Cerebellar cortex (tissue), 1 donor: ENCODE measurements around the gene PLPP3.

ENCODE experiments used
- DNase-seq: peaks from one replicate; pipeline ENCODE4 v3.0.0-alpha.2; 2015; ENCODE audit warnings: low spot score

The PLPP3 gene

GRCh38 chr1:56496821-56497772 is 82.3 kb downstream of the PLPP3 start:
- DNase-seq = no peak

- DNase-seq = no peak
Observed at GRCh38 chr1:56496158-56496557, 83.2 kb downstream of the PLPP3 start.

GRCh38 chr1:56495538-56495937 is 83.8 kb downstream of the PLPP3 start:
- no peak for DNase-seq

GRCh38 chr1:56494306-56494705 is 85.1 kb downstream of the PLPP3 start:
- no peak for DNase-seq

- DNase-seq = no peak
Observed at GRCh38 chr1:56493826-56494225, 85.5 kb downstream of the PLPP3 start.

- no peak for DNase-seq
Observed at GRCh38 chr1:56491441-56491840, 87.9 kb downstream of the PLPP3 start.

- no peak for DNase-seq
Observed at GRCh38 chr1:56490619-56491018, 88.7 kb downstream of the PLPP3 start.

GRCh38 chr1:56489695-56490094 is 89.7 kb downstream of the PLPP3 start:
- DNase-seq = no peak

GRCh38 chr1:56484695-56485094 is 94.7 kb downstream of the PLPP3 start:
- no peak for DNase-seq

- no peak for DNase-seq
Observed at GRCh38 chr1:56483104-56483503, 96.3 kb downstream of the PLPP3 start.

- no peak for DNase-seq
Observed at GRCh38 chr1:56482486-56482885, 96.9 kb downstream of the PLPP3 start.

GRCh38 chr1:56481140-56481694 is 98.1 kb downstream of the PLPP3 start:
- no peak for DNase-seq

- DNase-seq = no peak
Observed at GRCh38 chr1:56478734-56479133, 100.6 kb downstream of the PLPP3 start.

GRCh38 chr1:56477164-56478111 is 101.9 kb downstream of the PLPP3 start:
- DNase-seq = peak; percentile 11

GRCh38 chr1:56473582-56474270 is 105.6 kb downstream of the PLPP3 start:
- DNase-seq = peak; percentile 12

- no peak for DNase-seq
Observed at GRCh38 chr1:56472860-56473259, 106.5 kb downstream of the PLPP3 start.

- no peak for DNase-seq
Observed at GRCh38 chr1:56469640-56470371, 109.6 kb downstream of the PLPP3 start.

GRCh38 chr1:56468518-56468917 is 110.8 kb downstream of the PLPP3 start:
- no peak for DNase-seq

GRCh38 chr1:56466538-56466937 is 112.8 kb downstream of the PLPP3 start:
- no peak for DNase-seq

- no peak for DNase-seq
Observed at GRCh38 chr1:56464294-56464693, 115.1 kb downstream of the PLPP3 start.

GRCh38 chr1:56463376-56463775 is 116.0 kb downstream of the PLPP3 start:
- DNase-seq = no peak
